Stomach (tissue), 4 donors: ENCODE data around the gene RNF7.

Experiments used
- CTCF ChIP-seq, 7 experiments: fragments of 450-650 bp in 4 of 7; fragments of 200-600 bp in 3 of 7; sonication (generic) in 3 of 7; IDR thresholded peaks; one replicate each; pipeline ENCODE4 v1.5.1; 2016 to 2019; ENCODE audit warnings: antibody characterized with exemption in 7 of 7, control low read depth in 2 of 7, mild to moderate bottlenecking in 1 of 7
- EP300 ChIP-seq: sonication (generic); formaldehyde crosslinking; IDR thresholded peaks from one replicate; pipeline ENCODE4 v1.6.1; 2017; ENCODE audit warnings: antibody characterized with exemption
- POLR2AphosphoS5 ChIP-seq, 3 donors: sonication (generic); formaldehyde crosslinking; IDR thresholded peaks; one replicate each; pipeline ENCODE4 v1.6.1; 2016; ENCODE audit warnings: antibody characterized with exemption in 3 of 3

- TF ChIP-seq EP300 (no peak), CTCF (IDR thresholded peaks at IDR 0.05) (no peak), POLR2AphosphoS5 (IDR thresholded peaks at IDR 0.05) (no peak)
Measured at GRCh38 chr3:141763088-141763750, 25.1 kb downstream of the RNF7 start, which contains the start of gene GRK7.
